Left lung (tissue), 10 donors: Measurements from ENCODE around the gene BCAT1. TPM values are rescaled to one million over a fixed set of nuclear protein-coding genes. Genes with fewer than 3 reads are reported as not detected.
"Not testable (repeated sequence)": the region's sequence is repeated elsewhere in the genome, so short reads cannot be mapped to it uniquely, and the experiment has no call there.

Source experiments
- ATAC-seq: fragments of 200-7000 bp; cut with Tn5 transposase; one replicate; pipeline ENCODE4 v1.9.1; 2020; ENCODE audit warnings: moderate library complexity
- DNase-seq, 4 donors: peaks; one replicate each; pipeline ENCODE4 v3.0.0-alpha.2; 2013 to 2020
- H3K27ac ChIP-seq, 2 donors: fragments of 200-600 bp; sonication (generic) in 1 of 2; one replicate each; pipeline versions ENCODE4 v1.5.0 to v1.8.0; 2020 to 2021
- H3K27me3 ChIP-seq, 2 donors: fragments of 200-600 bp; sonication (generic) in 1 of 2; one replicate each; pipeline versions ENCODE4 v1.5.0 to v1.8.0; 2020 to 2021
- H3K36me3 ChIP-seq, 2 donors: fragments of 200-600 bp; sonication (generic) in 1 of 2; one replicate each; pipeline versions ENCODE4 v1.5.0 to v1.8.0; 2020 to 2021
- H3K4me1 ChIP-seq, 2 donors: fragments of 200-600 bp; one replicate each; pipeline ENCODE4 v1.8.0; 2021
- H3K4me3 ChIP-seq, 2 donors: fragments of 200-600 bp; sonication (generic) in 1 of 2; one replicate each; pipeline versions ENCODE4 v1.5.0 to v1.8.0; 2020 to 2021; ENCODE audit warnings: mild to moderate bottlenecking in 1 of 2
- H3K9me3 ChIP-seq, 2 donors: fragments of 200-600 bp; sonication (generic) in 1 of 2; one replicate each; pipeline versions ENCODE4 v1.5.0 to v1.8.0; 2020 to 2021
- CTCF ChIP-seq, 2 donors: fragments of 200-600 bp; sonication (generic) in 1 of 2; IDR thresholded peaks; one replicate each; pipeline versions ENCODE4 v1.5.0 to v1.8.0; 2021; ENCODE audit warnings: antibody characterized with exemption in 2 of 2
- intact Hi-C, 2 donors: fragments of 100-400 bp; cut with DNase I; formaldehyde crosslinking; loops; one replicate each; pipeline versions ENCODE4 v1.11.2 to v1.14.2; 2022
- polyA plus RNA-seq, 6 donors: library from polyadenylated mRNA; unstranded; fragments of 120-200 nt; gene quantifications; one replicate each; pipeline ENCODE4 v1.2.1, GENCODE V29; 2013; ENCODE audit not compliant: insufficient read length in 6 of 6
- total RNA-seq, 2 donors: library from RNA; stranded (reverse); fragmentation: NEBNext Ultra II Directional; extraction: Animal tissue kit (Norgen Biotek cat#: 25700); gene quantifications; one replicate each; pipeline ENCODE4 v1.2.1, GENCODE V29; 2021
- donor health status: DM: no; HTN: yes; CAD: no.
- donor health status: DM: no; HTN: no; CAD: no.

Gene BCAT1
- total and polyA plus RNA-seq, 8 donors, result 29.3 to 131 (median 39.5) TPM

DNA sequence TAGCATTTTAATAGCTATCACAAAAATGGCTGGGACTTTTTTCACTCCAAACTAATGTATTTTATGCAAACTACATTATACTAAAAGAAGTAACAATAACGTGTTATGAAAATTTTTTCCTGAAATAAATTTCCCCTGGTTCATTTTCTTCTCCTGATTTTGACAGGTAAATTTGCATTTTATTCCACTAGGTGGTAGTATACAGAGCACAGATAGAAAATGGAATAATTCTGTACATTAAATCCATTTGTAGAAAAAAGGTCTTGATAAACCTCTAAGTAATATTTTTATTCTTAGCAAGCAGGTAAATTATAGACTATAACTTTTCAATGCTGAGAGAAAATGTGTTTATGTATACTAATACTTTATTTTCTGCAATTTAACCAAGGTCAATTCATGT lies 96.5 kb downstream of the BCAT1 start:
- peak; percentile 57 for ATAC-seq
- intact Hi-C loops, result no loop called here

GRCh38 chr12:24851883-24852282 lies 97.0 kb downstream of the BCAT1 start:
- H3K4me1 ChIP-seq, H3K36me3 ChIP-seq, H3K27me3 ChIP-seq, intact Hi-C loops, H3K27ac ChIP-seq, H3K4me3 ChIP-seq, DNase-seq, H3K9me3 ChIP-seq, ATAC-seq: not testable (repeated sequence)

More for the DNA sequence above, 96.5 kb downstream of the BCAT1 start:
- Histone ChIP-seq H3K4me1 (no peaks in the 10 kb centered on the region), H3K9me3 (no peaks in the 10 kb centered on the region), H3K27ac (no peak overlapping the region), H3K36me3 (peaks cover 0 to 7% of the 10 kb centered on the region in 2 donors), H3K4me3 (no peak overlapping the region), H3K27me3 (no peaks in the 10 kb centered on the region)
- TF ChIP-seq CTCF (IDR thresholded peaks at IDR 0.05), result peak in 1 of 2 donors; percentile 51
- no peak for DNase-seq

GRCh38 chr12:24851341-24851740 lies 97.6 kb downstream of the BCAT1 start:
- H3K27me3 ChIP-seq, result no peaks in the 10 kb centered on the region
- H3K4me1 ChIP-seq, result no peaks in the 10 kb centered on the region
- no peak overlapping the region for H3K4me3 ChIP-seq
- H3K9me3 ChIP-seq, result no peaks in the 10 kb centered on the region
- TF ChIP-seq CTCF (IDR thresholded peaks at IDR 0.05), result no peak
- no peak for ATAC-seq
- no peak for DNase-seq
- peaks cover 0 to 7% of the 10 kb centered on the region in 2 donors for H3K36me3 ChIP-seq
- no peak overlapping the region for H3K27ac ChIP-seq
- intact Hi-C loops, result no loop called here

- no peak overlapping the region for H3K27ac ChIP-seq
- ATAC-seq (no peak), DNase-seq (no peak)
- intact Hi-C loops, result no loop called here
- no peaks in the 10 kb centered on the region for H3K4me1 ChIP-seq
- H3K4me3 ChIP-seq, result no peak overlapping the region
- no peak for TF ChIP-seq CTCF (IDR thresholded peaks at IDR 0.05)
- no peaks in the 10 kb centered on the region for H3K27me3 ChIP-seq
- H3K36me3 ChIP-seq, result peaks cover 0 to 7% of the 10 kb centered on the region in 2 donors
- H3K9me3 ChIP-seq, result no peaks in the 10 kb centered on the region
These were observed 98.4 kb downstream of the BCAT1 start for GRCh38 chr12:24850496-24850895.

- no peak for TF ChIP-seq CTCF (IDR thresholded peaks at IDR 0.05)
- Histone ChIP-seq H3K4me3 (no peak overlapping the region), H3K36me3 (peaks cover 0 to 7% of the 10 kb centered on the region in 2 donors), H3K27me3 (no peaks in the 10 kb centered on the region), H3K27ac (no peak overlapping the region), H3K4me1 (no peaks in the 10 kb centered on the region), H3K9me3 (no peaks in the 10 kb centered on the region)
- DNase-seq (no peak), ATAC-seq (no peak)
- intact Hi-C loops, result no loop called here
These were observed 99.9 kb downstream of the BCAT1 start for GRCh38 chr12:24848941-24849477.

DNA sequence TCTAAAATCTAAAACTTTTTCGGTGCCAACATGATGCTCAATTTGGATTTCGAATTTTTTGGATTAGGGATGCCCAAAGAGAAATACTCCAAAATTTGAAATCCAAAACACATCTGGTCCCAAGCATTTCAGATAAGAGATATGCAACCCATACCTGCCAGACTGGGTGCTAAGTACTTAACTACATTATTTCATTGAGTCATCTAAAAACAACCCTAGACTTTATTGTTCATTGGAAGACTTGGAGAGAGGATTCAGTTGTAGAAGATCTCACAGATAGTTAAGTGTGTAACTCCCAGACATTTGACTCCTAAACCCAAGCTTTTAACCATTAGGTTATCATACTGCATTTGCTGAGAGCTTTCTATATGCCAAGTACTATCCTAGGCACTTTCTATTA lies 102.2 kb downstream of the BCAT1 start:
- no peak for TF ChIP-seq CTCF (IDR thresholded peaks at IDR 0.05)
- ATAC-seq (no peak), DNase-seq (no peak)
- intact Hi-C loops, result no loop called here
- H3K4me1 ChIP-seq, result no peaks in the 10 kb centered on the region
- no peak overlapping the region for H3K27ac ChIP-seq
- no peaks in the 10 kb centered on the region for H3K27me3 ChIP-seq
- no peak overlapping the region for H3K4me3 ChIP-seq
- H3K36me3 ChIP-seq, result peaks cover 0 to 10% of the 10 kb centered on the region in 2 donors
- H3K9me3 ChIP-seq, result no peaks in the 10 kb centered on the region
